ENCODE results near the gene PAPLN.

DNA sequence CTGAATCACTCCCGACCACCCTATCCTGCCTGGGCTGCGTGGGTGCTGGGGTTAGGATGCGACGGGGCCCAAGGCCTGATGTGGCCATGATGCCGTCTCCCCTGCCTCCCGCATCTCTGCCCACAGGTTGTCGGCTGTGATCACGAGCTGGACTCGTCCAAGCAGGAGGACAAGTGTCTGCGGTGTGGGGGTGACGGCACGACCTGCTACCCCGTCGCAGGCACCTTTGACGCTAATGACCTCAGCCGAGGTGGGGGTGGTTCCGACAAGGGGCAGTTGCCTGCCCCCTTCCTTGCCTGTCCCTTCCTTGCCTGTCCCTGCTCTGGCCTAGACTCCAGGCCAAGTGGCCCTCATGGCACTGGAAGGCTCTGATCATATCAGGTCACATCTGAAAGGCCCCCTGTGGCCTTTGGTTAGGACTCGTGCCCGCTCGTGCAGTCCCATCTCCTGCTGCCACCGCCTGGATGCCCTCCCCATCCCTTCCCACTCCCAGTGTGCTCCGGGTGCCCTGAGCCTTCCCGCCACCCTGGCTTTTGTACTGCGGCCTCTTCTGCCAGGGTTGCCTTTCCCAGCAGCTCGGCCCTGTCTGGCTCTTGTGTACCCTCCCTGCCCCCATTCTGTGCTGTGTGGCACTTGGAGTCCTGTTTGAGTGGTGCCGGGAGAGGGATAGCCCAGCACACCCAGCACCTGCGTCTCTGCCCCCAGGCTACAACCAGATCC, 13.6 kb downstream of the PAPLN start:
- no peak for TF ChIP-seq EZH2 (IDR thresholded peaks at IDR 0.05; ENCODE audit: low read depth, unreplicated experiment)
- TF ChIP-seq, protein P1, sequence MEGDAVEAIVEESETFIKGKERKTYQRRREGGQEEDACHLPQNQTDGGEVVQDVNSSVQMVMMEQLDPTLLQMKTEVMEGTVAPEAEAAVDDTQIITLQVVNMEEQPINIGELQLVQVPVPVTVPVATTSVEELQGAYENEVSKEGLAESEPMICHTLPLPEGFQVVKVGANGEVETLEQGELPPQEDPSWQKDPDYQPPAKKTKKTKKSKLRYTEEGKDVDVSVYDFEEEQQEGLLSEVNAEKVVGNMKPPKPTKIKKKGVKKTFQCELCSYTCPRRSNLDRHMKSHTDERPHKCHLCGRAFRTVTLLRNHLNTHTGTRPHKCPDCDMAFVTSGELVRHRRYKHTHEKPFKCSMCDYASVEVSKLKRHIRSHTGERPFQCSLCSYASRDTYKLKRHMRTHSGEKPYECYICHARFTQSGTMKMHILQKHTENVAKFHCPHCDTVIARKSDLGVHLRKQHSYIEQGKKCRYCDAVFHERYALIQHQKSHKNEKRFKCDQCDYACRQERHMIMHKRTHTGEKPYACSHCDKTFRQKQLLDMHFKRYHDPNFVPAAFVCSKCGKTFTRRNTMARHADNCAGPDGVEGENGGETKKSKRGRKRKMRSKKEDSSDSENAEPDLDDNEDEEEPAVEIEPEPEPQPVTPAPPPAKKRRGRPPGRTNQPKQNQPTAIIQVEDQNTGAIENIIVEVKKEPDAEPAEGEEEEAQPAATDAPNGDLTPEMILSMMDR (conservative IDR thresholded peaks at IDR 0.05; ENCODE audit: low read depth in 2 of 2), result no peak
- TF ChIP-seq POLR2AphosphoS5 (IDR thresholded peaks at IDR 0.05; ENCODE audit: low read depth), result no peak
- TF ChIP-seq CREB1 (CRISPR knock-in tag; IDR thresholded peaks at IDR 0.05; ENCODE audit: low read depth), result no peak
- no peak for TF ChIP-seq NANOG (IDR thresholded peaks at IDR 0.05; ENCODE audit: borderline replicate concordance)
- TF ChIP-seq EZH2phosphoT487 (IDR thresholded peaks at IDR 0.05; ENCODE audit: unreplicated experiment), result no peak
- no peak for TF ChIP-seq ZNF331 (CRISPR knock-in tag; IDR thresholded peaks at IDR 0.05; ENCODE audit: low read depth)
- TF ChIP-seq, protein P2, sequence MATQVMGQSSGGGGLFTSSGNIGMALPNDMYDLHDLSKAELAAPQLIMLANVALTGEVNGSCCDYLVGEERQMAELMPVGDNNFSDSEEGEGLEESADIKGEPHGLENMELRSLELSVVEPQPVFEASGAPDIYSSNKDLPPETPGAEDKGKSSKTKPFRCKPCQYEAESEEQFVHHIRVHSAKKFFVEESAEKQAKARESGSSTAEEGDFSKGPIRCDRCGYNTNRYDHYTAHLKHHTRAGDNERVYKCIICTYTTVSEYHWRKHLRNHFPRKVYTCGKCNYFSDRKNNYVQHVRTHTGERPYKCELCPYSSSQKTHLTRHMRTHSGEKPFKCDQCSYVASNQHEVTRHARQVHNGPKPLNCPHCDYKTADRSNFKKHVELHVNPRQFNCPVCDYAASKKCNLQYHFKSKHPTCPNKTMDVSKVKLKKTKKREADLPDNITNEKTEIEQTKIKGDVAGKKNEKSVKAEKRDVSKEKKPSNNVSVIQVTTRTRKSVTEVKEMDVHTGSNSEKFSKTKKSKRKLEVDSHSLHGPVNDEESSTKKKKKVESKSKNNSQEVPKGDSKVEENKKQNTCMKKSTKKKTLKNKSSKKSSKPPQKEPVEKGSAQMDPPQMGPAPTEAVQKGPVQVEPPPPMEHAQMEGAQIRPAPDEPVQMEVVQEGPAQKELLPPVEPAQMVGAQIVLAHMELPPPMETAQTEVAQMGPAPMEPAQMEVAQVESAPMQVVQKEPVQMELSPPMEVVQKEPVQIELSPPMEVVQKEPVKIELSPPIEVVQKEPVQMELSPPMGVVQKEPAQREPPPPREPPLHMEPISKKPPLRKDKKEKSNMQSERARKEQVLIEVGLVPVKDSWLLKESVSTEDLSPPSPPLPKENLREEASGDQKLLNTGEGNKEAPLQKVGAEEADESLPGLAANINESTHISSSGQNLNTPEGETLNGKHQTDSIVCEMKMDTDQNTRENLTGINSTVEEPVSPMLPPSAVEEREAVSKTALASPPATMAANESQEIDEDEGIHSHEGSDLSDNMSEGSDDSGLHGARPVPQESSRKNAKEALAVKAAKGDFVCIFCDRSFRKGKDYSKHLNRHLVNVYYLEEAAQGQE (IDR thresholded peaks at IDR 0.05; ENCODE audit: unreplicated experiment), result no peak
- TF ChIP-seq, protein P3, sequence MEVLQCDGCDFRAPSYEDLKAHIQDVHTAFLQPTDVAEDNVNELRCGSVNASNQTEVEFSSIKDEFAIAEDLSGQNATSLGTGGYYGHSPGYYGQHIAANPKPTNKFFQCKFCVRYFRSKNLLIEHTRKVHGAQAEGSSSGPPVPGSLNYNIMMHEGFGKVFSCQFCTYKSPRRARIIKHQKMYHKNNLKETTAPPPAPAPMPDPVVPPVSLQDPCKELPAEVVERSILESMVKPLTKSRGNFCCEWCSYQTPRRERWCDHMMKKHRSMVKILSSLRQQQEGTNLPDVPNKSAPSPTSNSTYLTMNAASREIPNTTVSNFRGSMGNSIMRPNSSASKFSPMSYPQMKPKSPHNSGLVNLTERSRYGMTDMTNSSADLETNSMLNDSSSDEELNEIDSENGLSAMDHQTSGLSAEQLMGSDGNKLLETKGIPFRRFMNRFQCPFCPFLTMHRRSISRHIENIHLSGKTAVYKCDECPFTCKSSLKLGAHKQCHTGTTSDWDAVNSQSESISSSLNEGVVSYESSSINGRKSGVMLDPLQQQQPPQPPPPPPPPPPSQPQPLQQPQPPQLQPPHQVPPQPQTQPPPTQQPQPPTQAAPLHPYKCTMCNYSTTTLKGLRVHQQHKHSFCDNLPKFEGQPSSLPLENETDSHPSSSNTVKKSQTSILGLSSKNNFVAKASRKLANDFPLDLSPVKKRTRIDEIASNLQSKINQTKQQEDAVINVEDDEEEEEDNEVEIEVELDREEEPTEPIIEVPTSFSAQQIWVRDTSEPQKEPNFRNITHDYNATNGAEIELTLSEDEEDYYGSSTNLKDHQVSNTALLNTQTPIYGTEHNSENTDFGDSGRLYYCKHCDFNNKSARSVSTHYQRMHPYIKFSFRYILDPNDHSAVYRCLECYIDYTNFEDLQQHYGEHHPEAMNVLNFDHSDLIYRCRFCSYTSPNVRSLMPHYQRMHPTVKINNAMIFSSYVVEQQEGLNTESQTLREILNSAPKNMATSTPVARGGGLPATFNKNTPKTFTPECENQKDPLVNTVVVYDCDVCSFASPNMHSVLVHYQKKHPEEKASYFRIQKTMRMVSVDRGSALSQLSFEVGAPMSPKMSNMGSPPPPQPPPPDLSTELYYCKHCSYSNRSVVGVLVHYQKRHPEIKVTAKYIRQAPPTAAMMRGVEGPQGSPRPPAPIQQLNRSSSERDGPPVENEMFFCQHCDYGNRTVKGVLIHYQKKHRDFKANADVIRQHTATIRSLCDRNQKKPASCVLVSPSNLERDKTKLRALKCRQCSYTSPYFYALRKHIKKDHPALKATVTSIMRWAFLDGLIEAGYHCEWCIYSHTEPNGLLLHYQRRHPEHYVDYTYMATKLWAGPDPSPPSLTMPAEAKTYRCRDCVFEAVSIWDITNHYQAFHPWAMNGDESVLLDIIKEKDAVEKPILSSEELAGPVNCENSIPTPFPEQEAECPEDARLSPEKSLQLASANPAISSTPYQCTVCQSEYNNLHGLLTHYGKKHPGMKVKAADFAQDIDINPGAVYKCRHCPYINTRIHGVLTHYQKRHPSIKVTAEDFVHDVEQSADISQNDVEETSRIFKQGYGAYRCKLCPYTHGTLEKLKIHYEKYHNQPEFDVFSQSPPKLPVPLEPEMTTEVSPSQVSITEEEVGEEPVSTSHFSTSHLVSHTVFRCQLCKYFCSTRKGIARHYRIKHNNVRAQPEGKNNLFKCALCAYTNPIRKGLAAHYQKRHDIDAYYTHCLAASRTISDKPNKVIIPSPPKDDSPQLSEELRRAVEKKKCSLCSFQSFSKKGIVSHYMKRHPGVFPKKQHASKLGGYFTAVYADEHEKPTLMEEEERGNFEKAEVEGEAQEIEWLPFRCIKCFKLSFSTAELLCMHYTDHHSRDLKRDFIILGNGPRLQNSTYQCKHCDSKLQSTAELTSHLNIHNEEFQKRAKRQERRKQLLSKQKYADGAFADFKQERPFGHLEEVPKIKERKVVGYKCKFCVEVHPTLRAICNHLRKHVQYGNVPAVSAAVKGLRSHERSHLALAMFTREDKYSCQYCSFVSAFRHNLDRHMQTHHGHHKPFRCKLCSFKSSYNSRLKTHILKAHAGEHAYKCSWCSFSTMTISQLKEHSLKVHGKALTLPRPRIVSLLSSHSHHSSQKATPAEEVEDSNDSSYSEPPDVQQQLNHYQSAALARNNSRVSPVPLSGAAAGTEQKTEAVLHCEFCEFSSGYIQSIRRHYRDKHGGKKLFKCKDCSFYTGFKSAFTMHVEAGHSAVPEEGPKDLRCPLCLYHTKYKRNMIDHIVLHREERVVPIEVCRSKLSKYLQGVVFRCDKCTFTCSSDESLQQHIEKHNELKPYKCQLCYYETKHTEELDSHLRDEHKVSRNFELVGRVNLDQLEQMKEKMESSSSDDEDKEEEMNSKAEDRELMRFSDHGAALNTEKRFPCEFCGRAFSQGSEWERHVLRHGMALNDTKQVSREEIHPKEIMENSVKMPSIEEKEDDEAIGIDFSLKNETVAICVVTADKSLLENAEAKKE (CRISPR knock-in tag; IDR thresholded peaks at IDR 0.05), result no peak
- TF ChIP-seq, protein P4, sequence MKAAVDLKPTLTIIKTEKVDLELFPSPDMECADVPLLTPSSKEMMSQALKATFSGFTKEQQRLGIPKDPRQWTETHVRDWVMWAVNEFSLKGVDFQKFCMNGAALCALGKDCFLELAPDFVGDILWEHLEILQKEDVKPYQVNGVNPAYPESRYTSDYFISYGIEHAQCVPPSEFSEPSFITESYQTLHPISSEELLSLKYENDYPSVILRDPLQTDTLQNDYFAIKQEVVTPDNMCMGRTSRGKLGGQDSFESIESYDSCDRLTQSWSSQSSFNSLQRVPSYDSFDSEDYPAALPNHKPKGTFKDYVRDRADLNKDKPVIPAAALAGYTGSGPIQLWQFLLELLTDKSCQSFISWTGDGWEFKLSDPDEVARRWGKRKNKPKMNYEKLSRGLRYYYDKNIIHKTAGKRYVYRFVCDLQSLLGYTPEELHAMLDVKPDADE (IDR thresholded peaks at IDR 0.05), result no peak

All from GM23338 (cell line).